ENCODE results near the gene CATSPERZ.
A peak's percentile ranks its signal among the peaks of the same experiment; 100 is the strongest.

The CATSPERZ gene

DNA sequence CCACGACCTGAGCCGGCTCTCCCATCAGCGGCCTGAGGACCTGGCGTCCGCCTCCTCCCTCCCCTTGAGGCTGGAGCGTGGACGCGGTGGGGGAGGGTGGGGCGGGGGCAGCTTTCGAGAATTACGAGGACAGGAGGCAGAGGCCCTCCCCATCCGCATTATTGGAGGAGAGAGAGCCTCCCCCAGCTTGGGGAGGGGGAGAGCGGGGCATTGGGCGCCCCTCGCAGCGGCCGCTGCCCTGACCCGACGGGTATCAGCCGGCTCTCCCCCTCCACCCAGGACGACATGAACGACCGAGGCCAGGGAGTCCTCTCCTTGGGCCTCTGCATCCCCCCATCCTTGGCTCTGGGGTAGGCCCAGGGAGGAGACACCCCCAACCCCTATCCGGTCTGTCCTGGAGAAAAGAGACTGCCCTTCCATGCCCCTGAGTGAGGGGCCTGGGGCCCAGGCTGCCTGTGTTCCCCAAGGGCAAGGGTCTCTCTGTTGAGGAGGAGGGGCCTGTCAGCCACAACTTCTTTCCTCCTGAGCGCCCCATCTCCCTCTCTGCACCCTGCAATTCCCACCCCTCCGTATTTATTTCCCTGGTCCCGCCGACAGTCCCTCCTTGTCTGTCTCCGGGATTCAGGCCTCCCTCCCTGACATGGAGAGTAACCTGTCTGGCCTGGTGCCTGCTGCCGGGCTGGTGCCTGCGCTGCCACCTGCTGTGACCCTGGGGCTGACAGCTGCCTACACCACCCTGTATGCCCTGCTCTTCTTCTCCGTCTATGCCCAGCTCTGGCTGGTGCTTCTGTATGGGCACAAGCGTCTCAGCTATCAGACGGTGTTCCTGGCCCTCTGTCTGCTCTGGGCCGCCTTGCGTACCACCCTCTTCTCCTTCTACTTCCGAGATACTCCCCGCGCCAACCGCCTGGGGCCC is 14.0 kb upstream of the CATSPERZ start:
- DNase-seq (ENCODE audit: low spot score): no peak

DNA sequence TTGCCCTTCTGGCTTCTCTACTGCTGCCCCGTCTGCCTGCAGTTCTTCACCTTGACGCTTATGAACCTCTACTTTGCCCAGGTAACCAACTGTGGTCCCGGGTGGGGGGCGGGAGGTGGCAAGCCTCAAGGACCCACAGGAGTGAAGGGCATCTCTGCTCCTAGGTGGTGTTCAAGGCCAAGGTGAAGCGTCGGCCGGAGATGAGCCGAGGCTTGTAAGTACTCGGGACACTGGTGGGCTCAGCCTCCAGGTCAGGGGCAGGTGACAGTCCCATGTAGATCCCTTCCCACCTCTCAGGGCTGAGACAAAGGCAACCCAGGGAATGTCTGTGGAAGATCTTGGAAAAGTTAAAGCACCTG is 13.4 kb upstream of the CATSPERZ start:
- DNase-seq (ENCODE audit: low spot score): no peak

DNA sequence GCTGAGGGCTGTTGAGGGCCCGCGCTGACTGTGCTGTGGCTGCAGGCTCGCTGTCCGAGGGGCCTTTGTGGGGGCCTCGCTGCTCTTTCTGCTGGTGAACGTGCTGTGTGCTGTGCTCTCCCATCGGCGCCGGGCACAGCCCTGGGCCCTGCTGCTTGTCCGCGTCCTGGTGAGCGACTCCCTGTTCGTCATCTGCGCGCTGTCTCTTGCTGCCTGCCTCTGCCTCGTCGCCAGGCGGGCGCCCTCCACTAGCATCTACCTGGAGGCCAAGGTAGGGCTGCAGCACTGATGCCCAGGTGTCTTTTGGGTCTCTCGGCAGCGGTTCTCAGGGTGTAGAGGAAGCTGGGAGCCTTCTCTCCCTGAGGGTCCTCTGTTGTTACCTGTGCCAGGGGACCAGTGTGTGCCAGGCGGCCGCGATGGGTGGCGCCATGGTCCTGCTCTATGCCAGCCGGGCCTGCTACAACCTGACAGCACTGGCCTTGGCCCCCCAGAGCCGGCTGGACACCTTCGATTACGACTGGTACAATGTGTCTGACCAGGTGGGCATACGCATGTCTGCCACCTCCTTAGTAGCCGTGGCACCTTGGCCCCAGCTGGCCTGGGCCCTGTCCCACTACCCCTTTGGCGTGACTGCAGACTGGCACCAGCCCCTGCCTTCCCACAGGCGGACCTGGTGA is 12.3 kb upstream of the CATSPERZ start:
- no peak for DNase-seq (ENCODE audit: low spot score)

DNA sequence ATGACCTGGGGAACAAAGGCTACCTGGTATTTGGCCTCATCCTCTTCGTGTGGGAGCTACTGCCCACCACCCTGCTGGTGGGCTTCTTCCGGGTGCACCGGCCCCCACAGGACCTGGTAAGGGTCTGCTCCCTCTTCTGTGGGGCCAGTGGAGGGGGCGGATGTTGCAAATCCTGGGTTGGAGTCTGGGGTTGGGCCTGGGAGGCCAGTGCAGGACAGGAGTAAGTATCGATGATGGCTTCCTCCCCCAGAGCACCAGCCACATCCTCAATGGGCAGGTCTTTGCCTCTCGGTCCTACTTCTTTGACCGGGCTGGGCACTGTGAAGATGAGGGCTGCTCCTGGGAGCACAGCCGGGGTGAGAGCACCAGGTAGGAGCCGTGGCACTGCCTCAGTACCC is 11.8 kb upstream of the CATSPERZ start:
- no peak for DNase-seq (ENCODE audit: low spot score)

DNA sequence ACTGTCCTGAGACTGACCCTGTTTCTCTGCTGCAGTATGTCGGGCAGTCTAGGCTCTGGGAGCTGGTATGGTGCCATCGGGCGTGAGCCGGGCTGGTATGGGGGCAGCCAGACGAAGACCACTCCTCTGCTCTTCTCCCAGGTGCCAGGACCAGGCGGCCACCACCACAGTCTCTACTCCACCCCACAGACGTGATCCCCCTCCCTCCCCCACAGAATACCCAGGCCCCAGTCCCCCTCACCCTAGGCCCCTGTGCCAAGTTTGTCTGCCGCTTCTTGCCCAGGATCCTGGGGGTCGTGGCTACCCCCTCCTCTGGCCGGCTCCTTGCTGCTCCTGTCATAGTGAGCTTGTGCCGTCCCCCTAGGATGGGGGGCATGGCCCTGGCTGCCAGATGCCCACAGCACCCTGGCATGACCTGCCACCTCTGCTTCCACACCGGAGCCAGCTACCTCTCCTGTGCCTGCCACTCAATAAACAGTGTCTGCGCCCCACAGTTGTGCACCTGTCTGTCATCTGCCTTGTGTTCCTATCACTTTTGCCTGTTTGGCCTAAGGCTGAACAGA is 11.1 kb upstream of the CATSPERZ start:
- DNase-seq (ENCODE audit: low spot score): no peak

DNA sequence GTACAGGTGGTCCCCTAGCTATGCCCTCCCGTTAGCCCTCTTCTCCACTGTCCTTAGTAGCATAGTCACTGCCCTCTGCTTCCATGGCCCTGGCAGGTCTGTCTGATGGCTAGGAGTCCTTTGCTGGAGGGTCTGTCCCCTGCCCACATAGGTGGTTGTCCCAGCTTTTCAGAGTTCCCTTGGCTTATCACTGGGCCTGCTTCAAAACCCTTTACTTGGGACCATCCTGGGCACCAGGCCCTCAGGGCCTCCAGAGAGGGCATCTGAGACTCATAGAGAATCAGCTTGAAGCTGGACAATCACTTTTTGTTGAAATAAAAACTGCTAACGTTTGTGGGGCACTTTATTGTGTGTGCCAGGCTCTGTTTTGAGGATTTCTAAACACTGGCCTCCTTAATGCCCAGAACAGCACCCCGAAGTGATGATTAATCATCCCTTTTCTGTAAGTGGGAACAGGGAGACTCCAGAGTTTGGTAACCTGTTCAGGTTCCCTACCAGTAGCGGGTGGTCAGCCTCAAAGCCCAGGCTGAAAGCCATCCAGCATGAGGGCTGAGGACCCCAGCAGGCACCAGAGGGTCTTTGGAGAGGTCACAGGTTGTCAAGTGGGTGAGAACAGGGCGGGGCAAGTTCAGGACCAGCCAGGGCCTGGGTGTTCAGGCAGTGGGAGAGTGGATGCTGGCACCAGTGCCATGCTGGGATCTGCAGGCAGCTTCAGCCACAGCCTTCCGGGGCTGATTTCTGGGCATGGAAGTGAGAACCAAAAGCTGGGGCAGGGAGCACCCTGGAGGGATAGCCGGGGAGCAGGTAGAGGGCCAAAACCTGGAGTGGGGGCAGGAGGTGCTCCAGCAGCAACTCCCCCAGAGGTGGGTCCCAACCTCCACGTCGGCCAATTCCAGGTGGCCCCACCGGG is 9.6 kb upstream of the CATSPERZ start:
- DNase-seq (ENCODE audit: low spot score): no peak

DNA sequence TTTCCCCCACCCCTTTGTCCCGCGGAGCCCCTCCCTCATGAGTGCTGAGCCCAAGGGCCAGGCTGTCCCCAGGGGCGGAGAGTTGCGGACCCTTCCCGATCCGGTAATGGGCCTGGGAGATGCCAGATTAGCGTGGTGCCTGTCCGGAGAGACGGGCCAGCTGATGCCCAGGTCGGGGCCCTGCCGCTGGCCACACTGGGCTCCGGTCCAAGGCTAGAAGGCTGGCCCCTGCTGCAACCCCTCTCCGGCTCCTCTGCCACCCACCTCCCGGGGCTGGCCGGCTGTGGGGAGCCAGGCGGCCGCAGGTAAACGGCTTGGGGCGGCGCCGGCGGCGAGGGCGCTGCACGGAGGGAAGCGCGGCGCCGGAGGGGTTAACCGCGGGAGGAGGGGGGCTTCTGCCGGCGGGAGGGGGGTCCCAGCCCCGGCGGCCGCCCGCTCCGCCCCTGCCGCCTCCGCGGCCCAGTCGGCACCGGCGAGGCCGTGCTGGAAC is 8.9 kb upstream of the CATSPERZ start, which contains the start of gene KCNK4:
Gene KCNK4 (plus strand): TSS at position 41 of the 490 bp plus-strand sequence. CDS start 1,717 bp downstream, outside the sequence.
- no peak for DNase-seq (ENCODE audit: low spot score)

DNA sequence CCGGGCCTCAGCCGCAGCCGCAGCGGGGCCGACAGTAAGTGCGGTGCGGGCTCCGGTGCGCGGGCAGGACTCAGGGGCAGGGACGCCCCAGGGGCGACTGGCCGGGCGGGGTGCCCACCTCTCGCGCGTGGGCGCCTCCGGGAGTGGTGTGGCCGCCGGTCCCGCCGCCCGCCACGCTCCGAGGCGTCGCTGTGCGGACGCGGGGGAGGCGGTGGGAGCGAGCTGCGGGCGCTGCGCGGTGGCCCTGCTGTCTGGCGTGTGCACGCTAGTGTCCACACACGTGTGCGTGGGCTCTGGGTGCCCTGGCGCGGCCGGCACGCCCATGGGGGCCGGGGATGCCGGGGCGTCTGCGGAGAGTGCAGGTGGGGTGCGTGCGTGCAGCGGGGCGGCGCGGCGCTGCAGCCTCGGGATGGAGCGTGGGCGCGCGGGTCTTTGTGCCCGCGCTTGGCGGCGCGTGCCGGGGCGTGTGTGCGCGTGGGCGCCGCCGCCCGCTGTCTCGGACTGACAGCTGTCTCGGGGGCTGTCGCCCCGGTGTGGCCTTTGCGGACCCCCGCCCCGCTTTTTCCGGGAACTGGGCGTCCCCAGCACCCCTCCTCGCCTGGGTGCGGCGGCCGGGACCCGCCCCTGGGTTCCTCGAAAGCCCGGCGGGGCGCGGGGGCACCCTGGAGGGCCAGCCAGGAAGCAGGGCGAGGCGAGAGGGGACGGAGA is 8.3 kb upstream of the CATSPERZ start:
- no peak for DNase-seq (ENCODE audit: low spot score)

DNA sequence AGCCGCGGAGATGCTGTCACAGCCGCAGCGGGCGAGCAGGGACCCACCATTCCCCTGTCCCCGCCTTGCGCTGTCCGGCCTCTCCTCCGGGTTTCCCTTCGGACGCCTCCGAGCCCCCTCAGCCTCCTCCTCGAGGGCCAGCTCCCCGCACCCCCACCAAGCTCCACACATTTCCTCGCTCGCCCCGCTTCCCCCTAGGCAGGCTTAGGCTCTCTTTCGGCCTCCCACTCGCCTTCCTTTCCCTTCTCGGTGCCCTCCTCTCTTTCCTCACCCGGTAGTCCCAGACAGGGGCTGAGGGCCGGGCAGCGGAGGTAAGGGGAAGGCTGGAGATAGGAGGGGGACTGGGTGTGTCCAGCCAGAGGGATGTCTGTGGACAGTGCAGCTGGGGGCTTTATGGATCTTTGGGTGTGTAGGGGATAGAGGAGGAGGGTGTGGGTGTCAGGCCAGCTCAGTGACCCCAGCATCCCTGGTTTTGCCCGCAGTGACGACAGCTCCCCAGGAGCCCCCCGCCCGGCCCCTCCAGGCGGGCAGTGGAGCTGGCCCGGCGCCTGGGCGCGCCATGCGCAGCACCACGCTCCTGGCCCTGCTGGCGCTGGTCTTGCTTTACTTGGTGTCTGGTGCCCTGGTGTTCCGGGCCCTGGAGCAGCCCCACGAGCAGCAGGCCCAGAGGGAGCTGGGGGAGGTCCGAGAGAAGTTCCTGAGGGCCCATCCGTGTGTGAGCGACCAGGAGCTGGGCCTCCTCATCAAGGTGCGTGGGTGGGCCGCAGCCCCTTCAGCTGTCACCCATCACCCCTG is 7.5 kb upstream of the CATSPERZ start:
- no peak for DNase-seq (ENCODE audit: low spot score)

DNA sequence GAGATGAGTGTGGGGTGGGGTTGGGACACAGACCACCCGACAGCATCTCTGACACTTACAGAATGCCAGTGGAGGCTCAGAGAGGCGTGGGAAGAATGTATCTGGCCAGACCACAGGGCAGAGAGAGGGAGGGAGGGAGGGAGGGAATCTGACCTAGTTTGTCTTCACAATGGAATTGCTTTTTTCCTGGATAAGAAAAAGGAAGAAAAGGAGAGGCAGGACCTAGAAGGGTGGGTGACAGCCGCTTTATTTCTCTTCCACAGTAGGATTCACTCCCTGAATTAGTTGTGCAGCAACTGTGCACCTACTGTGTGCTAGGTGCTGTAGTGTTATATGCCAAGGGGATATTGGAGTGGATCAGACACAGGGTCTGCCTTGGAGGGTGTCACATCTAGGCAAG is 5.4 kb upstream of the CATSPERZ start:
- DNase-seq (ENCODE audit: low spot score): no peak

DNA sequence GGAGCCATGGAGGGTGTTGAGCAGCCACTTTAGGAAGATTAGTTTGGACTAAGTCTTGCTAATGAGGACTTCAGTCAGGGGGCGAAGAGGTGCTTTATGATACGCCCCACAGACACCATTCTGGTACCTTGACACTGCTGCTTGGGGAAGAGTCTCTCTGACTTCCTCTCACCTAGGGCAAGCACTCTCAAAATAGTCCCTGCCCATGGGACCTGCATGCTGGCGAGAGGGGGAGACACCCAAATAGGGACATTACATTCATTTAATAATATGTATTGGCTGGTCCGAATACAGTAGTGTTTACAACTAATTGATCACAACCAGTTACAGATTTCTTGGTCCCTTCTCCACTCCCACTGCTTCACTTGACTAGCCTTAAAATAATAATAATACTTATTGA is 4.4 kb upstream of the CATSPERZ start:
- DNase-seq (ENCODE audit: low spot score): no peak

DNA sequence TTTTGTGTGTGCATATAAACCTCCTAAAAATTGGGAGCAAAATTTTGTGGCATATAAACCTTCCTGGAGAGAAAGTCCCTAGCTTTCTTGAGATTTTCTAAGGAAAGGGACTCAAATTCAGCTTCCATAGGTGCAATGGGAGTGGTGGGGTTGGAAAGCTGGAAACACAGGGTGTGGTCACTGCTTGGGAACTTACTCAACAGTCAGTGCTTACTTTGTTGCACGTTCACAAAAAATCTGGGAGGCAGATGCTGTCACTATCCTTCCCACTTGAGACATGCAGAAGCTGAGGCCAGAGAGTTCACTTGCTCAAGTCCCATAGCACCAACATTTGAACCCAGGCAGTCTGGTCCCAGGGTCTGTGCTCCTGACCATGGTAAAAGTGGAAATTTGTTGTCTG is 3.9 kb upstream of the CATSPERZ start:
- DNase-seq (ENCODE audit: low spot score): no peak

DNA sequence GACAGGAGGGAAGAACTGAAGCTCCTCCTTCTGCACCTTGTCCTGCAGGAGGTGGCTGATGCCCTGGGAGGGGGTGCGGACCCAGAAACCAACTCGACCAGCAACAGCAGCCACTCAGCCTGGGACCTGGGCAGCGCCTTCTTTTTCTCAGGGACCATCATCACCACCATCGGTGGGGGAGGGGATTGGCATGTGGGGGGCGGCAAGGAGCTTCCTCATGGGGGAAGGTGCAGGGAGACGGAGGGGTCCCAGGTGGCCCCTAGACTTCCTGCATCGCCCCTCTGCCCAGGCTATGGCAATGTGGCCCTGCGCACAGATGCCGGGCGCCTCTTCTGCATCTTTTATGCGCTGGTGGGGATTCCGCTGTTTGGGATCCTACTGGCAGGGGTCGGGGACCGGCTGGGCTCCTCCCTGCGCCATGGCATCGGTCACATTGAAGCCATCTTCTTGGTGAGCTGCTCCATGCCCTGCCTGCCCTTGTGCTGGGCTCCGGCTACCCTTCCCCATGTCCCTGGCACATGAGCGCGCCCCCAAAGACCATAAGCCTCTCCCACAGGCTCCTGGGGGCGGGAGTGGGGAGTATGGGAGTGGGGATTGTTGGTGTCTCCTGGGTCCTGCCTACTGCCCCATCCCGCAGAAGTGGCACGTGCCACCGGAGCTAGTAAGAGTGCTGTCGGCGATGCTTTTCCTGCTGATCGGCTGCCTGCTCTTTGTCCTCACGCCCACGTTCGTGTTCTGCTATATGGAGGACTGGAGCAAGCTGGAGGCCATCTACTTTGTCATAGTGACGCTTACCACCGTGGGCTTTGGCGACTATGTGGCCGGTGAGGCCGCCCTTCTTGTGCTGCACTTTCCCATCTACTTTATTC is 3.1 kb upstream of the CATSPERZ start:
- no peak for DNase-seq (ENCODE audit: low spot score)

DNA sequence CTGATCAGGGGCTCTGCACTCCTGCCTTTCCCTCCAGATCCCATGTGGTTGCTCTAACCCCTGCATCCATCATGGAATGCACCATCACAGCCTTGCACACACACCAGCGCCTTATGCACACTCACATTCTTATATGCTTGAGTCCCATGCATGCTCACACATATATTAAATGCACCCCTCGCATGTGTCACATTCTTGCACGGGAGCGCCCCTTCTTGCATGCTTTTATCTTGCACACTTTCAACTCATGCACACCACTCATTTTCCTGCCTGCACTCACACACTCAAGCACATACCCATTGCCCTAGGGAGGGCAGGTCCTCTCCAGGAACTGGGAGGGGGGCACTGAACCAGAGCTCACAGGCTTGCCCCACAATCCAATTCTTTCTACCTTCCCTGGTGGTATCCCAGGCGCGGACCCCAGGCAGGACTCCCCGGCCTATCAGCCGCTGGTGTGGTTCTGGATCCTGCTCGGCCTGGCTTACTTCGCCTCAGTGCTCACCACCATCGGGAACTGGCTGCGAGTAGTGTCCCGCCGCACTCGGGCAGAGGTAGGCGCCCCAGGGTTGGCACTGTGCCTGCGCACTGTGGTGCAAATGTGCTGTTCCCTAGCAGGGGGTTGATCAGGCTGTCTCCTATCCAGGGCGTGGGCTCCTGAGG is 2.3 kb upstream of the CATSPERZ start:
- no peak for DNase-seq (ENCODE audit: low spot score)

DNA sequence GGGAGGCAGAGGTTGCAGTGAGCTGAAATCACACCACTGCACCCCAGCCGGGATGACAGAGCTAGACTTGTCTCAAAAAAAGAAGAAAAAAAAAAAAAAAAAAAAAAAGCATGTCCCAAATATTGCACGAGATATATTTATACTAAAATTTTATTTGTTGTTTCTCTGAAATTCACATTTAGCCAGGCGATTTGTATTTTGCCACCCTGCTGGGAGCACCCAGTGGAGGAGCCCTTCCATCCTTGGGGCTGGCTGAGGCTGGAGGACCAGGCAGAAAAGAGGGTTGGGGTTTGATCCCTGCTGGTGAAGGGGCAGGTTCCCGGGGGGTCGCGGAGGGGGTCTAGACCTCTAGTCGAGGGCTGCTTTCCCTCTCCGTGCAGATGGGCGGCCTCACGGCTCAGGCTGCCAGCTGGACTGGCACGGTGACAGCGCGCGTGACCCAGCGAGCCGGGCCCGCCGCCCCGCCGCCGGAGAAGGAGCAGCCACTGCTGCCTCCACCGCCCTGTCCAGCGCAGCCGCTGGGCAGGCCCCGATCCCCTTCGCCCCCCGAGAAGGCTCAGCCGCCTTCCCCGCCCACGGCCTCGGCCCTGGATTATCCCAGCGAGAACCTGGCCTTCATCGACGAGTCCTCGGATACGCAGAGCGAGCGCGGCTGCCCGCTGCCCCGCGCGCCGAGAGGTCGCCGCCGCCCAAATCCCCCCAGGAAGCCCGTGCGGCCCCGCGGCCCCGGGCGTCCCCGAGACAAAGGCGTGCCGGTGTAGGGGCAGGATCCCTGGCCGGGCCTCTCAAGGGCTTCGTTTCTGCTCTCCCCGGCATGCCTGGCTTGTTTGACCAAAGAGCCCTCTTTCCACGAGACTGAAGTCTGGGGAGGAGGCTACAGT is 952 bp upstream of the CATSPERZ start:
- peak; percentile 78 for DNase-seq (ENCODE audit: low spot score)

DNA sequence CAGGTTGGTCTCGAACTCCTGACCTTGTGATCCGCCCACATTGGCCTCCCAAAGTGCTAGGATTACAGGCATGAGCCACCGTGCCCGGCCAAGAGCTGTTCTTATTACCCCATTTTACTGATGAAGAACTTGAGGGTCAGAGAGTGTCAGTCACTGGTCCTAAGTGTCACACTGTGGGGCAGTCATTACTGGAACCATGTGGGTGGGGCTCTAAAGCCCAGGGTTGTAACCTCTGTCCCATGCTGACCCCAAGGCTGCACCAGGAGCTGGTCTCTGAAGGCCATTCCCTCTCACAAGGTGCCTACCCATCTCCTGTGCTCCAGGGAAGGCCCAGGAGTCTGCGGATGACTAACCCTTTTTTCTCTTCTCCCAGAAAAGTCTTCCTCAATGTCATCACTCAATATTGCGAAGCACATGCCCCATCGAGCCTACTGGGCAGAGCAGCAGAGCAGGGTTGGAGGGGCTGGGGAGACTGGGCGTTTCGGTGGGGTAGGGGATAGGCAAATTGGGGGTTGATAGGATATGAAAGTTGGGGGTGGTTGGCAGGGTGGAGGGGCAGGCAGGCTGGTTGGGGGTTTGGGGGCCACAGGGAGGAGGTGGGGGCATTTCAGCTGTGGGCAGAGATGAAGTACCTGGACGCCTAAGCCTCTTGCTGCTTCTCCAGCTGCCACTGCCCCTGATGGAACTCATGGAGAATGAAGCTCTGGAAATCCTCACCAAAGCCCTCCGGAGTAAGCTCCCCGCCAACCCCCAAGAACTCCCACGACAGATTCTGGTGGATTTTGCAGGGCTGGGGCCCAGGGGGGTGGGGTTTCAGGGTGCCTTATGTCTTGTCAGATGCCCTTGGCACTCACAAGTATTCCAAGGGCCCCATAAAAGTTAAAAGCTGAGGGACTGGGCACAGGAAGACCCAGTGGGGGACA is 3.2 kb downstream of the CATSPERZ start:
- no peak for DNase-seq (ENCODE audit: low spot score)

DNA sequence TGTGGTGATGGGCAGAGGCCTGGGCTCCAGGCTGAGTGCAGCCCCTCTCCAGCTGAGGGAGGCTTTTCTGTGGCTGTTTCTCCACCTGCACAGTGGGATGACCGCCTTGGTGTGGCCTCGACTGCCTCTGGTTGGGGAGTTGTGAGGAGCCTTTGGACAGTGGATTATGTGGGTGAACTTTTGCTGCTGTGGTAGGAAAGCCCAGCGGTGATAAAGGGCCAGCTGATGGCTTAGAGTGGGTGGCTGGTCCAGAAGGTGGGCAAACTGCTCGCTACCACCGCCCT is 3.8 kb downstream of the CATSPERZ start:
- DNase-seq (ENCODE audit: low spot score): peak; percentile 26
